Neural cell (in vitro differentiated cells): ENCODE data around the gene RIMS4.

Experiments
- EP300 ChIP-seq: fragments of 450-650 bp; conservative IDR thresholded peaks from 2 replicates; pipeline ENCODE4 v1.6.1; 2014; ENCODE audit warnings: antibody characterized with exemption, mild to moderate bottlenecking, moderate library complexity; ENCODE audit not compliant: poor library complexity, severe bottlenecking
- EZH2 ChIP-seq: fragments of 200-600, 300-800 bp; shearing (Covaris generic), sonication (generic); IDR thresholded peaks from 2 replicates; pipeline ENCODE4 v1.6.1; 2014; ENCODE audit warnings: antibody characterized with exemption, low read length, borderline replicate concordance, mild to moderate bottlenecking; ENCODE audit not compliant: insufficient read depth, poor library complexity, severe bottlenecking
- TF ChIP-seq, protein P1 (sequence below): fragments of 450-650 bp; IDR thresholded peaks from 2 replicates; pipeline ENCODE4 v1.5.1; 2014; ENCODE audit warnings: antibody characterized with exemption, mild to moderate bottlenecking, moderate library complexity; ENCODE audit not compliant: poor library complexity, severe bottlenecking

DNA sequence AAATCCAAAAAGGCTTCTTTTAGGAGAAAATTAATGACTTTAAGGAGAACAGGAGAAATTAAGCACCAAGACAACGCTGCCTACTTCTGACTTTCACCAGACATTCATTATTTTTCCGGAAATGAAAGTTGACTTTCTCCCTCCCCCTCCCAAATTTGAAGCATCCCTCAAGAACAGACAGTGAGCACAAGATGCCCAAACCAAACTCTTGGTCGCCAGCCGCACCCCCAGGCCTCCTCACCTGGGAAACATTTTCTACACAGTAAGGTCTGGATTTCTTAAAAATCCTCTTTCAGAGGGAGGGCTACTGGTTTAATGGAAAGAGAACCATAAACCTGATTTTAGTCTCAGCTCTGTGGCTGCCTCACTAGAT lies 2.7 kb downstream of the RIMS4 start:
- TF ChIP-seq, protein P1, sequence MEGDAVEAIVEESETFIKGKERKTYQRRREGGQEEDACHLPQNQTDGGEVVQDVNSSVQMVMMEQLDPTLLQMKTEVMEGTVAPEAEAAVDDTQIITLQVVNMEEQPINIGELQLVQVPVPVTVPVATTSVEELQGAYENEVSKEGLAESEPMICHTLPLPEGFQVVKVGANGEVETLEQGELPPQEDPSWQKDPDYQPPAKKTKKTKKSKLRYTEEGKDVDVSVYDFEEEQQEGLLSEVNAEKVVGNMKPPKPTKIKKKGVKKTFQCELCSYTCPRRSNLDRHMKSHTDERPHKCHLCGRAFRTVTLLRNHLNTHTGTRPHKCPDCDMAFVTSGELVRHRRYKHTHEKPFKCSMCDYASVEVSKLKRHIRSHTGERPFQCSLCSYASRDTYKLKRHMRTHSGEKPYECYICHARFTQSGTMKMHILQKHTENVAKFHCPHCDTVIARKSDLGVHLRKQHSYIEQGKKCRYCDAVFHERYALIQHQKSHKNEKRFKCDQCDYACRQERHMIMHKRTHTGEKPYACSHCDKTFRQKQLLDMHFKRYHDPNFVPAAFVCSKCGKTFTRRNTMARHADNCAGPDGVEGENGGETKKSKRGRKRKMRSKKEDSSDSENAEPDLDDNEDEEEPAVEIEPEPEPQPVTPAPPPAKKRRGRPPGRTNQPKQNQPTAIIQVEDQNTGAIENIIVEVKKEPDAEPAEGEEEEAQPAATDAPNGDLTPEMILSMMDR, result no peak
- TF ChIP-seq EP300 (no peak), EZH2 (no peak)
